Myocyte (in vitro differentiated cells): ENCODE measurements around the gene TRAM1L1. TPM values are rescaled to one million over a fixed set of nuclear protein-coding genes. Genes with fewer than 3 reads are reported as not detected.
A peak's percentile ranks its signal among the peaks of the same experiment; 100 is the strongest.

Experiments
- DNase-seq: peaks from one replicate; pipeline ENCODE4 v3.0.0-alpha.2; 2012; ENCODE audit warnings: low read depth
- polyA plus RNA-seq: library from polyadenylated mRNA; unstranded; fragments of >200 nt; gene quantifications from one replicate; pipeline ENCODE4 v1.2.1, GENCODE V29; 2012; ENCODE audit warnings: missing spikeins
- total RNA-seq: library from RNA; depleted of rRNA; stranded (reverse); fragments of >200 nt; gene quantifications from 2 replicates; pipeline ENCODE4 v1.2.3, GENCODE V29; 2014

Gene TRAM1L1
- total RNA-seq, result 5.7 and 6.2 TPM in 2 replicates
- 2.5 TPM for polyA plus RNA-seq

- peak; percentile 92 for DNase-seq
These were observed at the start of gene TRAM1L1 for GRCh38 chr4:117084866-117085701. Gene TRAM1L1 (minus strand): TSS chr4:117085576. CDS start chr4:117085393, 183 bp downstream.

- DNase-seq, result peak; percentile 84
These were observed 49.0 kb upstream of the TRAM1L1 start for GRCh38 chr4:117134386-117134785.

GRCh38 chr4:117096886-117097285 lies 11.5 kb upstream of the TRAM1L1 start:
- DNase-seq, result no peak

GRCh38 chr4:117096462-117096861 lies 11.1 kb upstream of the TRAM1L1 start:
- DNase-seq, result no peak

GRCh38 chr4:117093571-117093970 lies 8.2 kb upstream of the TRAM1L1 start:
- peak; percentile 43 for DNase-seq

- DNase-seq, result no peak
These were observed 7.6 kb downstream of the TRAM1L1 start for GRCh38 chr4:117077760-117078159.

GRCh38 chr4:117068120-117068519 lies 17.3 kb downstream of the TRAM1L1 start:
- no peak for DNase-seq

- no peak for DNase-seq
These were observed 21.2 kb downstream of the TRAM1L1 start for GRCh38 chr4:117063961-117064696.

GRCh38 chr4:117042962-117043361 lies 42.4 kb downstream of the TRAM1L1 start:
- DNase-seq, result no peak
